HG03520 (cell line): Measurements from ENCODE around the gene CDK10.
"Not testable (repeated sequence)": the region's sequence is repeated elsewhere in the genome, so short reads cannot be mapped to it uniquely, and the experiment has no call there.

ENCODE experiments used
- ATAC-seq: cut with Tn5 transposase; IDR thresholded peaks from one replicate; pipeline ENCODE4 v1.9.1; 2021; ENCODE audit warnings: mild to moderate bottlenecking, moderate library complexity; ENCODE audit not compliant: unreplicated experiment

The CDK10 gene

GRCh38 chr16:89695086-89695874 is 8.8 kb downstream of the CDK10 start:
- ATAC-seq: no peak

- no peak for ATAC-seq
These were observed 9.6 kb downstream of the CDK10 start for GRCh38 chr16:89695875-89696669.

- no peak for ATAC-seq
These were observed 10.2 kb downstream of the CDK10 start for GRCh38 chr16:89696670-89697128.

- ATAC-seq: no peak
These were observed 10.7 kb downstream of the CDK10 start for GRCh38 chr16:89697161-89697615.

GRCh38 chr16:89697616-89698331 is 11.3 kb downstream of the CDK10 start:
- ATAC-seq: no peak

GRCh38 chr16:89698717-89699116 is 12.2 kb downstream of the CDK10 start:
- ATAC-seq: not testable (repeated sequence)

- ATAC-seq: not testable (repeated sequence)
These were observed 13.2 kb downstream of the CDK10 start for GRCh38 chr16:89699629-89700099.

- peak; percentile 30 for ATAC-seq
These were observed 13.7 kb downstream of the CDK10 start for GRCh38 chr16:89700100-89700648.

- ATAC-seq: peak; percentile 2
These were observed 14.3 kb downstream of the CDK10 start for GRCh38 chr16:89700649-89701424.

- ATAC-seq: peak; percentile 60
These were observed 15.2 kb downstream of the CDK10 start, which contains the start of gene SPATA2L for GRCh38 chr16:89701425-89702406. SPATA2L (minus strand) TSS chr16:89701705; CDS start chr16:89701232, 473 bp downstream.

- ATAC-seq: no peak
These were observed 17.8 kb downstream of the CDK10 start for GRCh38 chr16:89704281-89704680.

- ATAC-seq: no peak
These were observed 18.5 kb downstream of the CDK10 start for GRCh38 chr16:89705006-89705405.

GRCh38 chr16:89706518-89707260 is 20.2 kb downstream of the CDK10 start:
- ATAC-seq: no peak

GRCh38 chr16:89707695-89708094 is 21.2 kb downstream of the CDK10 start:
- ATAC-seq: no peak

GRCh38 chr16:89708481-89708931 is 22.0 kb downstream of the CDK10 start:
- no peak for ATAC-seq

GRCh38 chr16:89709166-89709565 is 22.7 kb downstream of the CDK10 start:
- no peak for ATAC-seq

GRCh38 chr16:89709716-89710432 is 23.4 kb downstream of the CDK10 start:
- no peak for ATAC-seq
